MM.1S (cell line): Measurements from ENCODE around the gene IQSEC1.

Experiments used
- DNase-seq: peaks from one replicate; pipeline ENCODE4 v3.0.0-alpha.2; 2015
- H2AFZ ChIP-seq: fragments of 300-600 bp; sonication (generic); 2 replicates; pipeline ENCODE4 v1.6.0; 2016; ENCODE audit warnings: antibody characterized with exemption, low read length
- H3F3A ChIP-seq: fragments of 300-600 bp; sonication (generic); 2 replicates; pipeline ENCODE4 v1.6.1; 2016; ENCODE audit warnings: mild to moderate bottlenecking, antibody characterized with exemption, low read length, moderate library complexity, mixed read lengths; ENCODE audit not compliant: insufficient read depth
- H3K27ac ChIP-seq: fragments of 300-600 bp; sonication (generic); 2 replicates; pipeline ENCODE4 v1.5.1; 2016; ENCODE audit warnings: mild to moderate bottlenecking, low read length
- H3K27me3 ChIP-seq: fragments of 300-600 bp; sonication (generic); replicated peaks from 2 replicates; pipeline ENCODE4 v1.6.0; 2016; ENCODE audit warnings: low read length; ENCODE audit not compliant: insufficient read depth
- H3K36me3 ChIP-seq: fragments of 300-600 bp; sonication (generic); replicated peaks from 2 replicates; pipeline ENCODE4 v1.6.1; 2016; ENCODE audit warnings: mild to moderate bottlenecking, low read length, mixed read lengths; ENCODE audit not compliant: insufficient read depth
- H3K4me1 ChIP-seq: fragments of 300-600 bp; sonication (generic); 2 replicates; pipeline ENCODE4 v1.6.1; 2016; ENCODE audit warnings: low read length, mixed read lengths
- H3K4me2 ChIP-seq: fragments of 300-600 bp; sonication (generic); 2 replicates; pipeline ENCODE4 v1.6.0; 2016; ENCODE audit warnings: low read depth, low read length
- H3K4me3 ChIP-seq: fragments of 300-600 bp; sonication (generic); 2 replicates; pipeline ENCODE4 v1.5.1; 2016; ENCODE audit warnings: low read length, mixed read lengths
- H3K79me2 ChIP-seq: fragments of 300-600 bp; sonication (generic); 2 replicates; pipeline ENCODE4 v1.6.1; 2016; ENCODE audit warnings: mixed run types, low read length, mixed read lengths
- H3K9ac ChIP-seq: fragments of 300-600 bp; sonication (generic); 2 replicates; pipeline ENCODE4 v1.6.1; 2016; ENCODE audit warnings: low read length, mixed read lengths
- H3K9me2 ChIP-seq: fragments of 300-600 bp; sonication (generic); replicated peaks from 2 replicates; pipeline ENCODE4 v1.6.1; 2016; ENCODE audit warnings: mild to moderate bottlenecking, low read length, mixed read lengths; ENCODE audit not compliant: insufficient read depth
- H3K9me3 ChIP-seq: fragments of 300-600 bp; sonication (generic); replicated peaks from 2 replicates; pipeline ENCODE4 v1.6.1; 2016; ENCODE audit warnings: mild to moderate bottlenecking, low read length, mixed read lengths; ENCODE audit not compliant: insufficient read depth
- H4K20me1 ChIP-seq: fragments of 300-600 bp; sonication (generic); 2 replicates; pipeline ENCODE4 v1.6.1; 2016; ENCODE audit warnings: mild to moderate bottlenecking, low read length, moderate library complexity, mixed read lengths; ENCODE audit not compliant: insufficient read depth
- EZH2 ChIP-seq: fragments of 300-600 bp; sonication (generic); optimal IDR thresholded peaks from 2 replicates; pipeline ENCODE3; 2017; ENCODE audit warnings: low read depth, mild to moderate bottlenecking, antibody characterized with exemption, low read length, mixed read lengths
- EZH2phosphoT487 ChIP-seq: fragments of 300-600 bp; sonication (generic); IDR thresholded peaks from 2 replicates; pipeline ENCODE4 v1.6.1; 2018; ENCODE audit warnings: antibody characterized with exemption, low read length
- TF ChIP-seq, protein P1 (sequence below): fragments of 300-600 bp; sonication (generic); IDR thresholded peaks from 2 replicates; pipeline ENCODE4 v1.5.1; 2016; ENCODE audit warnings: antibody characterized with exemption, low read length, mixed read lengths

IQSEC1 gene

DNA sequence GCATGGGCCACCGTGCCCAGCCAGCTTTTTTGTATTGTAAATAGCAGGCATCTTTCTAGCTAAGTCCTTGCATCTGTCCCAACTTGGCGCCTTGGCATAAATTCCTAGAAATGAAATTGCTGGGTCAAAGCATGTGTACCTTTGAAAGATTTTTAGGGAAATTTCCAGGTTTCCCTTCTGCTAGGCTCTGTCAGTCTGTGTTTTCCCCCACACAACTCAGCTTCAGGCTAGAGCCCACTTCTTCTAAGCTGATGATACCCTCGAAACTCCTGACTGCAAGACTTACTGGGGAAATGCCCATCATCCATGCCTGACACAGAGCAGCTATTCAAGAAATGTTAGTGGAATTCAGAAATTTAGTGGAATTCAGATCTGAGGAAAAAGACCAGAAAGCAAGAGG is 221.0 kb downstream of the IQSEC1 start:
- H3K4me1 ChIP-seq, result no peaks in the 10 kb centered on the region

More for the DNA sequence above, 221.0 kb downstream of the IQSEC1 start:
- H3F3A ChIP-seq, result no peaks in the 10 kb centered on the region
- H3K4me3 ChIP-seq, result no peak overlapping the region
- no peaks in the 10 kb centered on the region for H3K9me2 ChIP-seq
- H3K4me2 ChIP-seq, result no peak overlapping the region
- DNase-seq, result no peak
- TF ChIP-seq EZH2 (no peak), EZH2phosphoT487 (no peak)
- TF ChIP-seq, protein P1, sequence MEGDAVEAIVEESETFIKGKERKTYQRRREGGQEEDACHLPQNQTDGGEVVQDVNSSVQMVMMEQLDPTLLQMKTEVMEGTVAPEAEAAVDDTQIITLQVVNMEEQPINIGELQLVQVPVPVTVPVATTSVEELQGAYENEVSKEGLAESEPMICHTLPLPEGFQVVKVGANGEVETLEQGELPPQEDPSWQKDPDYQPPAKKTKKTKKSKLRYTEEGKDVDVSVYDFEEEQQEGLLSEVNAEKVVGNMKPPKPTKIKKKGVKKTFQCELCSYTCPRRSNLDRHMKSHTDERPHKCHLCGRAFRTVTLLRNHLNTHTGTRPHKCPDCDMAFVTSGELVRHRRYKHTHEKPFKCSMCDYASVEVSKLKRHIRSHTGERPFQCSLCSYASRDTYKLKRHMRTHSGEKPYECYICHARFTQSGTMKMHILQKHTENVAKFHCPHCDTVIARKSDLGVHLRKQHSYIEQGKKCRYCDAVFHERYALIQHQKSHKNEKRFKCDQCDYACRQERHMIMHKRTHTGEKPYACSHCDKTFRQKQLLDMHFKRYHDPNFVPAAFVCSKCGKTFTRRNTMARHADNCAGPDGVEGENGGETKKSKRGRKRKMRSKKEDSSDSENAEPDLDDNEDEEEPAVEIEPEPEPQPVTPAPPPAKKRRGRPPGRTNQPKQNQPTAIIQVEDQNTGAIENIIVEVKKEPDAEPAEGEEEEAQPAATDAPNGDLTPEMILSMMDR, result no peak
- no peak overlapping the region for H3K9ac ChIP-seq
- H4K20me1 ChIP-seq, result no peaks in the 10 kb centered on the region; the same call in 1 of the 2 replicates
- H2AFZ ChIP-seq, result no peak overlapping the region
- H3K27ac ChIP-seq, result no peak overlapping the region
- no peaks in the 10 kb centered on the region for H3K9me3 ChIP-seq
- peaks cover 39% of the 10 kb centered on the region for H3K27me3 ChIP-seq
- no peaks in the 10 kb centered on the region for H3K79me2 ChIP-seq
- no peaks in the 10 kb centered on the region for H3K36me3 ChIP-seq
